GM12878 (cell line): ENCODE data around the gene APOA5. TPM values are rescaled to one million over a fixed set of nuclear protein-coding genes. Genes with fewer than 3 reads are reported as not detected.

ENCODE experiments used
- ATAC-seq: fragments of 200-7000 bp; cut with Tn5 transposase; 3 replicates; pipeline ENCODE4 v1.9.1; 2020; ENCODE audit warnings: mild to moderate bottlenecking, moderate library complexity
- BruUV-seq: library from RNA; stranded (reverse); fragments of 400-500 nt; replicated peaks from 2 replicates; lab custom pipeline; 2021; lab: Mats Ljungman, UMichigan
- CTCF ChIA-PET: fragments of 300-600 bp; sonication (Branson Sonifier 250); formaldehyde crosslinking; extraction: SDS; loops from one replicate; lab custom pipeline; 2021; ENCODE audit warnings: inconsistent platforms; lab: Yijun Ruan, JAX
- POLR2A ChIA-PET: fragments of 350-600 bp; formaldehyde crosslinking; extraction: SDS; loops from one replicate; lab custom pipeline; 2021; ENCODE audit warnings: inconsistent platforms; lab: Charles Lee
- RAD21 ChIA-PET: fragments of 300-600 bp; sonication (Branson Sonifier 250); formaldehyde crosslinking; loops from one replicate; lab custom pipeline; 2023; ENCODE audit warnings: antibody characterized with exemption; ENCODE audit not compliant: unreplicated experiment; lab: Charles Lee
- SMC1A ChIA-PET: fragments of 300-600 bp; sonication (Branson Sonifier 250); formaldehyde crosslinking; loops from one replicate; lab custom pipeline; 2023; ENCODE audit not compliant: unreplicated experiment, uncharacterized antibody; lab: Charles Lee
- DNase-seq: peaks from one replicate; pipeline ENCODE4 v3.0.0-alpha.2; 2011; ENCODE audit warnings: low read depth, low spot score
- FAIRE-seq: peaks from 3 replicates; lab custom pipeline; 2011; peaks lifted over from hg19 to GRCh38; lab: Jason Lieb, UNC
- H2AFZ ChIP-seq: 2 replicates; pipeline ENCODE4 v1.6.0; 2011; ENCODE audit warnings: low read depth, low read length, control low read depth; ENCODE audit not compliant: control insufficient read depth
- H3K27ac ChIP-seq: 2 replicates; pipeline ENCODE4 v1.5.1; 2011; ENCODE audit warnings: control low read depth; ENCODE audit not compliant: control insufficient read depth, insufficient read depth
- H3K27me3 ChIP-seq, 2 experiments: replicated peaks in 1 of 2; 2 replicates each; pipeline versions ENCODE4 v1.6.0 to v1.6.1; 2011; ENCODE audit warnings: low read length in 1 of 2; ENCODE audit not compliant: control insufficient read depth in 2 of 2, insufficient read depth in 2 of 2
- H3K36me3 ChIP-seq, 2 experiments: 2 replicates each; pipeline ENCODE4 v1.5.1; 2011; ENCODE audit warnings: low read length in 1 of 2; ENCODE audit not compliant: control insufficient read depth in 2 of 2, insufficient read depth in 2 of 2
- H3K4me1 ChIP-seq: 2 replicates; pipeline ENCODE4 v1.6.1; 2011; ENCODE audit warnings: mild to moderate bottlenecking, low read length, moderate library complexity, mixed read lengths; ENCODE audit not compliant: control insufficient read depth, insufficient read depth
- H3K4me2 ChIP-seq: 2 replicates; pipeline ENCODE4 v1.6.0; 2011; ENCODE audit warnings: control low read depth; ENCODE audit not compliant: control insufficient read depth, insufficient read depth
- H3K4me3 ChIP-seq: fragments of 200-600 bp; sonication (generic); 2 replicates; pipeline ENCODE4 v1.5.1; 2016
- H3K79me2 ChIP-seq: 2 replicates; pipeline ENCODE4 v1.6.0; 2011; ENCODE audit warnings: low read length; ENCODE audit not compliant: control insufficient read depth, insufficient read depth
- H3K9ac ChIP-seq: 2 replicates; pipeline ENCODE4 v1.8.0; 2011; ENCODE audit warnings: low read length, control low read depth, mixed read lengths; ENCODE audit not compliant: control insufficient read depth, insufficient read depth
- H3K9me3 ChIP-seq: replicated peaks from 3 replicates; pipeline ENCODE4 v1.5.1; 2011; ENCODE audit warnings: mild to moderate bottlenecking, low read length; ENCODE audit not compliant: control insufficient read depth, insufficient read depth
- H4K20me1 ChIP-seq: 2 replicates; pipeline ENCODE4 v1.6.0; 2011; ENCODE audit not compliant: control insufficient read depth, insufficient read depth
- ATF3 ChIP-seq: IDR thresholded peaks from 2 replicates; pipeline ENCODE4 v1.6.1; 2011; ENCODE audit warnings: low read depth, mild to moderate bottlenecking, low read length, moderate library complexity, borderline replicate concordance; ENCODE audit errors: extremely low read depth
- E2F8 ChIP-seq: fragments of 450-650 bp; IDR thresholded peaks from 2 replicates; pipeline ENCODE4 v1.6.1; 2018; ENCODE audit warnings: mild to moderate bottlenecking, low read depth, moderate library complexity; ENCODE audit not compliant: partially characterized antibody
- EP300 ChIP-seq, 2 experiments: fragments of 150-350 bp in 1 of 2; IDR thresholded peaks; 2 replicates each; pipeline ENCODE4 v1.6.1; 2011 to 2012; ENCODE audit warnings: low read depth in 2 of 2, low read length in 2 of 2, borderline replicate concordance in 1 of 2, improper control_type of control experiment in 1 of 2, inconsistent platforms in 1 of 2; ENCODE audit not compliant: control insufficient read depth in 1 of 2
- GATAD2B ChIP-seq: fragments of 450-650 bp; conservative IDR thresholded peaks from 2 replicates; pipeline ENCODE4 v1.6.1; 2017; ENCODE audit warnings: low read depth, mild to moderate bottlenecking, moderate library complexity
- JUNB ChIP-seq: IDR thresholded peaks from 2 replicates; pipeline ENCODE4 v1.6.1; 2016; ENCODE audit warnings: antibody characterized with exemption, mild to moderate bottlenecking
- MTA3 ChIP-seq: IDR thresholded peaks from 2 replicates; pipeline ENCODE4 v1.6.1; 2012; ENCODE audit warnings: low read length, inconsistent platforms, borderline replicate concordance
- MXI1 ChIP-seq: fragments of 150-350 bp; IDR thresholded peaks from 2 replicates; pipeline ENCODE4 v1.6.1; 2011; ENCODE audit warnings: low read depth, mild to moderate bottlenecking, inconsistent platforms, low read length, improper control_type of control experiment
- NBN ChIP-seq: fragments of 450-650 bp; IDR thresholded peaks from 2 replicates; pipeline ENCODE4 v1.6.1; 2016
- NR2F1 ChIP-seq: fragments of 450-650 bp; conservative IDR thresholded peaks from 2 replicates; pipeline ENCODE4 v1.6.1; 2017; ENCODE audit warnings: mild to moderate bottlenecking
- PML ChIP-seq: IDR thresholded peaks from 2 replicates; pipeline ENCODE4 v1.6.1; 2012; ENCODE audit warnings: low read length, inconsistent platforms
- RAD51 ChIP-seq: fragments of 450-650 bp; IDR thresholded peaks from 2 replicates; pipeline ENCODE4 v1.6.1; 2016; ENCODE audit warnings: moderate library complexity, mild to moderate bottlenecking, inconsistent platforms
- RFX5 ChIP-seq: IDR thresholded peaks from 2 replicates; pipeline ENCODE4 v1.6.1; 2011; ENCODE audit warnings: low read depth, low read length, improper control_type of control experiment
- RUNX3 ChIP-seq: IDR thresholded peaks from 2 replicates; pipeline ENCODE4 v1.6.1; 2012; ENCODE audit warnings: low read length, inconsistent platforms
- SREBF2 ChIP-seq: IDR thresholded peaks from 2 replicates; pipeline ENCODE4 v1.6.1; 2012; ENCODE audit warnings: mild to moderate bottlenecking, low read length
- ZNF687 ChIP-seq: fragments of 450-650 bp; IDR thresholded peaks from 2 replicates; pipeline ENCODE4 v1.6.1; 2017; ENCODE audit warnings: mild to moderate bottlenecking, moderate library complexity
- WGBS: methylation state at CpG from one replicate; pipeline ENCODE4 v1.1.6; 2016; ENCODE audit warnings: low lambda C conversion rate; ENCODE audit not compliant: insufficient replicate concordance, insufficient coverage; ENCODE audit errors: missing lambda C conversion rate; 5-methylcytosine and 5-hydroxymethylcytosine counted together
- in situ Hi-C: fragments of 300-500 bp; cut with MboI; formaldehyde crosslinking; loops from 9 replicates; pipeline ENCODE4 v1.14.3; 2018; ENCODE audit warnings: mixed read lengths
- intact Hi-C: fragments of 100-400 bp; cut with micrococcal nuclease; formaldehyde crosslinking; loops from one replicate; pipeline ENCODE4 v1.14.2; 2022; ENCODE audit not compliant: unreplicated experiment
- polyA plus RNA-seq, 11 experiments: library from polyadenylated mRNA; depleted of rRNA in 4 of 11; unstranded in 6 of 11; stranded (reverse) in 5 of 11; fragments of >200 nt; fragmentation: Nextera tagmentation in 4 of 11; fragmentation: Illumina TruSeq in 1 of 11; extraction: Ambion mirVana in 4 of 11; extraction: Trizol in 1 of 11; gene quantifications; 1 replicate in 1 of 11; 2 replicates in 10 of 11; pipeline versions ENCODE4 v1.2.1 to v1.2.3, GENCODE V29; 2011 to 2016; ENCODE audit warnings: inconsistent platforms in 2 of 11, missing spikeins in 2 of 11, low read depth in 1 of 11
- total RNA-seq, 4 experiments: library from RNA; depleted of rRNA in 3 of 4; stranded (reverse); fragments of >200 nt in 3 of 4; fragmentation: Illumina TruSeq in 1 of 4; extraction: Trizol in 1 of 4; gene quantifications; 2 replicates each; pipeline versions ENCODE4 v1.2.1 to v1.2.3, GENCODE V29; 2013 to 2021

Gene APOA5
- total and polyA plus RNA-seq, 10 of the 15 experiments (the other 5 are each of a cell fraction or from before 2014, with no cell fraction given), result 0.15 TPM; not detected in 9

- peaks cover 4 to 15% of the 10 kb centered on the region in 2 experiments for H3K36me3 ChIP-seq
- H3K4me1 ChIP-seq, result peaks cover 3% of the 10 kb centered on the region; the same call in 1 of the 2 replicates
- peaks cover 21% of the 10 kb centered on the region for H3K79me2 ChIP-seq
- no peaks in the 10 kb centered on the region for H4K20me1 ChIP-seq
- FAIRE-seq, result no peak
- peak overlapping the region; percentile 87 for H3K4me2 ChIP-seq
- ChIA-PET SMC1A (interaction anchor here (0.8 to 1.4 kb wide), 4 partner anchors 9 to 80 kb away, joined by 3 to 4 read pairs (median 4); no protein-coding TSS in a partner anchor), RAD21 (interaction anchor here (0.6 to 1.7 kb wide), 4 partner anchors 10 to 371 kb away, joined by 3 to 7 read pairs (median 4); partner anchors contain the start of genes PAFAH1B2 and ZPR1), CTCF (interaction anchor here (0.9 to 4.0 kb wide), 4 partner anchors 10 to 333 kb away, joined by 3 to 18 read pairs (median 6); partner anchors contain the start of gene APOA5), POLR2A (interaction anchor here (4.2 kb wide), 1 partner anchor 13 kb away, joined by 28 read pairs; the partner anchor contains the start of gene ZPR1)
- no peaks in the 10 kb centered on the region for H3K9me3 ChIP-seq
- peak overlapping the region; percentile 84 for H2AFZ ChIP-seq
- no peaks in the 10 kb centered on the region for H3K27me3 ChIP-seq
- TSS peak; percentile 94 for BruUV-seq
- WGBS, result under 1% methylated on average over 23 of the region's 25 CpGs
- peak; percentile 65 for ATAC-seq
- in situ Hi-C loops (no loop called here), intact Hi-C loops (no loop called here)
- peak overlapping the region; percentile 82 for H3K4me3 ChIP-seq
- DNase-seq, result no peak
- H3K27ac ChIP-seq, result peak overlapping the region; percentile 80
- H3K9ac ChIP-seq, result peak overlapping the region; percentile 70
- TF ChIP-seq ATF3 (no peak), GATAD2B (no peak), SREBF2 (no peak), JUNB (peak; percentile 56), NR2F1 (peak; percentile 84), PML (peak; percentile 24; the same call in 1 of the 2 replicates), NBN (no peak), MXI1 (peak; percentile 50; the same call in 1 of the 2 replicates), RUNX3 (peak; percentile 2; the same call in 1 of the 2 replicates), E2F8 (no peak), EP300 (IDR thresholded peaks at IDR 0.05; ENCODE audit: borderline replicate concordance in 1 of 2, control insufficient read depth in 1 of 2, low read depth in 2 of 2, low read length in 2 of 2) (no peak), RFX5 (no peak), ZNF687 (0 out of 2 replicates have a peak, but pooled peaks have one; percentile 3), RAD51 (0 out of 2 replicates have a peak, but pooled peaks have one; percentile 24), MTA3 (peak; percentile 71; the same call in 1 of the 2 replicates)
Observed at GRCh38 chr11:116773203-116774097, 18.2 kb downstream of the APOA5 start.
